Duodenal mucosa (tissue), 2 donors: ENCODE results near the gene OTOA.
"Not testable (repeated sequence)": the region's sequence is repeated elsewhere in the genome, so short reads cannot be mapped to it uniquely, and the experiment has no call there.

Experiments
- H3K27ac ChIP-seq: one replicate; pipeline ENCODE4 v1.7.0; 2013; ENCODE audit warnings: low read depth, low read length
- H3K27me3 ChIP-seq, 2 donors: one replicate each; pipeline ENCODE4 v1.7.0; 2013; ENCODE audit warnings: low read length in 2 of 2, control low read depth in 1 of 2; ENCODE audit not compliant: insufficient read depth in 2 of 2, control insufficient read depth in 1 of 2
- H3K36me3 ChIP-seq, 2 donors: one replicate each; pipeline ENCODE4 v1.7.0; 2013; ENCODE audit warnings: low read length in 2 of 2, control low read depth in 1 of 2; ENCODE audit not compliant: insufficient read depth in 2 of 2, control insufficient read depth in 1 of 2
- H3K4me1 ChIP-seq, 2 donors: one replicate each; pipeline ENCODE4 v1.7.0; 2013; ENCODE audit warnings: low read length in 2 of 2, control low read depth in 1 of 2; ENCODE audit not compliant: insufficient read depth in 2 of 2, control insufficient read depth in 1 of 2
- H3K4me3 ChIP-seq, 2 donors: one replicate each; pipeline ENCODE4 v1.7.0; 2013; ENCODE audit warnings: low read length in 2 of 2, low read depth in 1 of 2
- H3K9ac ChIP-seq, 2 donors: one replicate each; pipeline ENCODE4 v1.7.0; 2013; ENCODE audit warnings: low read length in 2 of 2, low read depth in 1 of 2
- H3K9me3 ChIP-seq, 2 donors: one replicate each; pipeline ENCODE4 v1.7.0; 2013; ENCODE audit warnings: low read length in 2 of 2, control low read depth in 1 of 2; ENCODE audit not compliant: control insufficient read depth in 1 of 2

The OTOA gene

GRCh38 chr16:21713549-21714368, 50.0 kb downstream of the OTOA start:
- Histone ChIP-seq H3K4me1 (no peaks in the 10 kb centered on the region), H3K9ac (no peak overlapping the region), H3K27ac (no peak overlapping the region), H3K36me3 (no peaks in the 10 kb centered on the region), H3K27me3 (no peaks in the 10 kb centered on the region), H3K9me3 (no peaks in the 10 kb centered on the region), H3K4me3 (no peak overlapping the region)

GRCh38 chr16:21714369-21714618, 50.5 kb downstream of the OTOA start:
- H3K27ac ChIP-seq, H3K36me3 ChIP-seq, H3K27me3 ChIP-seq, H3K4me3 ChIP-seq, H3K4me1 ChIP-seq, H3K9me3 ChIP-seq, H3K9ac ChIP-seq: not testable (repeated sequence)

- Histone ChIP-seq H3K9ac (no peak overlapping the region), H3K9me3 (no peaks in the 10 kb centered on the region), H3K27ac (no peak overlapping the region), H3K27me3 (no peaks in the 10 kb centered on the region), H3K4me3 (no peak overlapping the region), H3K4me1 (no peaks in the 10 kb centered on the region), H3K36me3 (no peaks in the 10 kb centered on the region)
Measured at GRCh38 chr16:21717608-21718007, 53.8 kb downstream of the OTOA start.

- no peaks in the 10 kb centered on the region for H3K9me3 ChIP-seq
- H3K27me3 ChIP-seq: no peaks in the 10 kb centered on the region
- no peaks in the 10 kb centered on the region for H3K4me1 ChIP-seq
Measured at GRCh38 chr16:21719283-21719682, 55.5 kb downstream of the OTOA start.

GRCh38 chr16:21720533-21720932, 56.8 kb downstream of the OTOA start:
- H3K9ac ChIP-seq: no peak overlapping the region
- H3K36me3 ChIP-seq: no peaks in the 10 kb centered on the region
- H3K27ac ChIP-seq: no peak overlapping the region

More at GRCh38 chr16:21719283-21719682, 55.5 kb downstream of the OTOA start:
- Histone ChIP-seq H3K27ac (no peak overlapping the region), H3K36me3 (no peaks in the 10 kb centered on the region), H3K9ac (no peak overlapping the region), H3K4me3 (no peak overlapping the region)

GRCh38 chr16:21722771-21723455, 59.1 kb downstream of the OTOA start:
- H3K4me3 ChIP-seq: no peak overlapping the region
- no peaks in the 10 kb centered on the region for H3K4me1 ChIP-seq
- H3K9me3 ChIP-seq: no peaks in the 10 kb centered on the region
- no peaks in the 10 kb centered on the region for H3K27me3 ChIP-seq
- H3K27ac ChIP-seq: no peak overlapping the region
- no peak overlapping the region for H3K9ac ChIP-seq
- no peaks in the 10 kb centered on the region for H3K36me3 ChIP-seq

More at GRCh38 chr16:21720533-21720932, 56.8 kb downstream of the OTOA start:
- Histone ChIP-seq H3K4me3 (no peak overlapping the region), H3K9me3 (no peaks in the 10 kb centered on the region), H3K4me1 (no peaks in the 10 kb centered on the region), H3K27me3 (no peaks in the 10 kb centered on the region)

GRCh38 chr16:21723532-21723931, 59.8 kb downstream of the OTOA start:
- Histone ChIP-seq H3K9me3 (no peaks in the 10 kb centered on the region), H3K9ac (no peak overlapping the region), H3K4me1 (no peaks in the 10 kb centered on the region), H3K4me3 (no peak overlapping the region), H3K27me3 (no peaks in the 10 kb centered on the region), H3K36me3 (no peaks in the 10 kb centered on the region), H3K27ac (no peak overlapping the region)

- H3K36me3 ChIP-seq: no peaks in the 10 kb centered on the region
- H3K9ac ChIP-seq: no peak overlapping the region
- no peak overlapping the region for H3K4me3 ChIP-seq
- H3K4me1 ChIP-seq: no peaks in the 10 kb centered on the region
- no peak overlapping the region for H3K27ac ChIP-seq
- no peaks in the 10 kb centered on the region for H3K9me3 ChIP-seq
- no peaks in the 10 kb centered on the region for H3K27me3 ChIP-seq
Measured at GRCh38 chr16:21727344-21727743, 63.6 kb downstream of the OTOA start.

- H3K4me3 ChIP-seq, H3K9me3 ChIP-seq, H3K36me3 ChIP-seq, H3K27ac ChIP-seq, H3K9ac ChIP-seq, H3K27me3 ChIP-seq, H3K4me1 ChIP-seq: not testable (repeated sequence)
Measured at GRCh38 chr16:21731233-21731632, 67.5 kb downstream of the OTOA start.

GRCh38 chr16:21740637-21741036, 76.9 kb downstream of the OTOA start:
- H3K36me3 ChIP-seq, H3K4me3 ChIP-seq, H3K27ac ChIP-seq: not testable (repeated sequence)

More at GRCh38 chr16:21740637-21741036, 76.9 kb downstream of the OTOA start:
- not testable (repeated sequence) for H3K4me1 ChIP-seq, H3K9me3 ChIP-seq, H3K27me3 ChIP-seq, H3K9ac ChIP-seq
